HG03280 (cell line): Measurements from ENCODE around the gene NIFK.
A peak's percentile ranks its signal among the peaks of the same experiment; 100 is the strongest.

Source experiments
- ATAC-seq: cut with Tn5 transposase; IDR thresholded peaks from one replicate; pipeline ENCODE4 v1.9.1; 2021; ENCODE audit warnings: mild to moderate bottlenecking, moderate library complexity; ENCODE audit not compliant: unreplicated experiment

Gene NIFK

DNA sequence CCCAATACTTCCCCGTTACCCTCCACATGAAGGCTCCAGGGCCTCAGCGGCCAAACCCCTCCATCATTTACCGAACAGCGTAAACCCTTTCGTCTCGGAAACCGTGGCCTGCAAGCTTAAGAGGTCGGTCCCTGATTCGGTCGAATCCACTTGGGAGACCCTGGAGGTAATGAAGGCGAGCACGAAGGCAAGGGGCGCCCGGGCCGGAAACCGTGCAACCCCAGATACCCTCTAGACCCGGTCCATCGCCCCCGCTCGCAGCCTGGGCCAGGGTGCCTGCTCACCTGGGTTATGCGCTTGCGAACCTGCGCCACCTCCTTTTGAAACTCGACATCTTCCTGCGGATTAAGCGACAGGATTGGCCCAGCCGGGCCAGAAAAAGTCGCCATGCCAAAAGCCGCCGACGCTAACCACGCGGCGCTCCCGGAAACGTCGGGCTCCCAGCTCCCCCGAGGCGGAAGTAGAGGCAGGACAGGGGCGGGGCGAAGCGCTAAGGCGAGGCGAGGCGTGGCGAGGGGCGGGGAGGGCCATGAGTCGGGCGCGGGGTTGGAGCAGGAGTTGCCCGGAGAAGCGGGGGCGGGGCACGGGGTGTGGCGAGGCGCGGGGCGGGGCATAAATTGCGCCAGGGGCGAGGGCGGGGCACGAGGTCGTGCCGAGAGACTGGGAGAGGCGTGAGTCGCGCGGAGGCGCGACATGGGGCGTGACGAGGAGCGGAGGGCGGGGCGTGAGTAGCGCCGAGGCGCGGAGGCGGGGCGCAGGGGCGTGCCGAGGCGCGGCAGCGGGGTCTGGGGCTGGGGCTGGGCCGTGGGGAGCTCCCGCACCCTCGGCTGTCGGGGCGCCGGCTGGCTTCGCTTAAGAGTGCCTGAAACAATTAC, at the start of gene NIFK:
Gene NIFK (minus strand): TSS at position 414 of the 875 bp plus-strand sequence. CDS start 25 bp downstream, at position 389.
- ATAC-seq, result peak; percentile 95

DNA sequence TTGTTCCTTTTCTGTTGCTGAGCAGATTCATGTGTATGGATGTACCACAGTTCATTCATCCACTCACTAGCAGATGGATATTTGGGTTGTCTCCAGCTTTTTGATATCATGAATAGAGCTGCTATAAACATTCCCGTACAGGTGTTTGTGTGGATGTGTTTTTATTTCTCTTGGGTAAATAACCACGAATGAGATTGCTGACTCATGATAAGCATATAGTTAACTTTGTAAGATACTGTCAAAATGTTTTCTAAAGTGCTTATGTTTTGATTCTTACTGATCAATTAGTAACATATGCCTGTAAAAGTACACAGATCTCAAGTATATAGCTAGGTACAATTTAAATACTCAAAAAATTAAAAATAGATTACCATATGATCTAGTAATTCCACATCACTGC, 46.5 kb upstream of the NIFK start:
- ATAC-seq, result no peak

DNA sequence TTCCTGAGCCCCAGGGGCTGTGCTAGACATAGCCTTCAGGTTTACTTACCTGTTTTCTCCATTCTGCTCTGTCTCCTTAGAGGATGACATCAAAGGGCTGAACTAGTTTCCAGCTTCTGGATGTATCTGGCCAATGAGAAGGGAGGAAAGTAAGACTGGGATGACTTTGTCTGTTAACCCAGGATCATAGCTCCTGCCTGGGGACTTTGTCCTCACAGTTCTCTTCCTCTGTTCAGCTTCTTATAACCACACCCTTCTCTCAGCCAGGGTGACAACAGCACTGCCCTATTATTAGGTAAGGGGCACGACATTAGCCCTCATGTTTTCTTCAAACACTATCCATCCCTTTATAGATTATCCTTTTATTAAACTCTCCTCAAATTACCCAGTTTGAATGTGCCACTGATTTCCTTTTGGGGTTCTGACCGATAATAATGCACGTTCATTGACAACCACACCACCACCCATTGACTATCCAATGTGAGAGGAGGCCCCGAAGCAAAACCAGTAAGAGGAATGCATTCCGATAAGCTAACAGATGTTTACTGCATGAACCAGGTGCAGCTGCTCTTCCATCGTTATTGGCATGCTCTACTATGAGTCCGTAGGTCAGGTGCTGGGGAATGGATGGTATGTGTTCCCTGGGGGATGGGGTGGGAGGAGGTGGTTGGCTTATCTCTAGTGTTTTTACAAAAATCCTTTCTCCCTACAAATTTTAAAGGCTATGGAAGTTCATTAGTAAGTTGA, 42.2 kb upstream of the NIFK start:
- ATAC-seq, result no peak

DNA sequence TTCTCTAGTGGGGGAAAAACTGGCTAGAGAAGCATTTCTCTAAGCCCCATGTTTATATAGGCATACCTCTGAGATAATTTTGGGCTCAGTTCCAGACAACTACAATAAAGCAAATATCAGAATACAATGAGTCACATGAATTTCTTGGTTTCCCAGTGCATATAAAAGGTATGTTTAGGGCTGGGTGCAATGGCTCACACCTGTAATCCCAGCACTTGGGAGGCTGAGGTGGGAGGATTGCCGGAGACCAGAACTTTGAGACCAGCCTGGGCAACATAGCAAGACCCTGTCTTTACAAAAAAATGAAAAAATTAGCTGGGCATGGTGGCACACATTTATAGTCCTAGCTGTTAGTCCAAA, 41.0 kb upstream of the NIFK start:
- no peak for ATAC-seq

DNA sequence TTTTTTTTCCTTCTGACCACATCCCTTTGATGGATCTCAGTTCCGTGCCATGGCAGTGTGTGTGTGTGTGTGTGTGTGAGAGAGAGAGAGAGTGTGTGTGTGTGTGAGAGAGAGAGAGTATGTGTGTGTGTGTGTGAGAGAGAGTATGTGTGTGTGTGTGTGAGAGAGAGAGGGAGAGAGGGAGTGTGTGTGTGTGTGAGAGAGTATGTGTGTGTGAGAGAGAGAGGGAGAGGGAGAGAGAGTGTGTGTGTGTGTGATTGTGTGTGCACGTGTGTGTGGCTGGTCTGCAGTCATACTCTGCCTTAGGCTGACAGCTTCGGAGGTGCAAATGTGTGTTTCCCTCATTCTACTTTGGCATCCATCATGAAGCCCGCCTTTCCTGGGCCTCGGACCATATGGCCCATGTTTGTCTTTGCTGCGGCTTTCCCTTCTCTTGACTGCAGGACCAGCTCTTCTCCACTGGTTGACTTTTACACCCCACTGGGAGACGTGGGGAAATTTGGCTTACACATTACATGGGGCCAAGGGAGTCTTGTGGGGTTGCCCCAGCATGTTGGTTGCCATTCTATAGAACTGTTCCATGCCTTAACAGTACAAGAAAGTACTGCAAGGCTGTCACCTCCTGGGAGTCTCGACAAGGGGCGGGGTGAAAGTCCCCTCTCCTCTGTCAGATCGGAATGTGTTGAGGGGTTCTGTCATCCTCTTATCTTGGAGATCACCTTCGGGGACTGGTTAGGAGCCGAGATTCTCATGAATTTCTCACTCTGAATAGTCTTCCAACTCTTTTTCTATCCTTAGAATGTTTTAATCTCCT, 40.4 kb upstream of the NIFK start:
- ATAC-seq, result no peak

DNA sequence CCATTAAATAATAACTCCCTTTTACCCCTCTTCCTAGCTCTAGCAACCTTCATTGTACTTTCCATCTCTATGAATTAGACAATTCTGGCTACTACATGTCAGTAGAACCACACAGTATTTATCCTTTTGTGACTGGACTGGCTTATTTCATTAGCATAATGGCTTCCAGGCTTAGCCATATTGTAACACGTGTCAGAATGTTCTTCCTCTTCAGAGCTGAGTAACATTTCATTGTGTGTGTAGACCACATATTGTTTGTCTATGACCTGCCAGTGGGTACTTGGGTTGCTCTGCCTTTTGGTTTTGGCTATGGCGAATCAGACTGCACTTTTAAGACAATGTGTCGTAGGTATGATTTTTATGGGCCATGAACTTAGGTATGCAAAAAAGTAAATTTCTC, 39.7 kb upstream of the NIFK start:
- ATAC-seq, result no peak

DNA sequence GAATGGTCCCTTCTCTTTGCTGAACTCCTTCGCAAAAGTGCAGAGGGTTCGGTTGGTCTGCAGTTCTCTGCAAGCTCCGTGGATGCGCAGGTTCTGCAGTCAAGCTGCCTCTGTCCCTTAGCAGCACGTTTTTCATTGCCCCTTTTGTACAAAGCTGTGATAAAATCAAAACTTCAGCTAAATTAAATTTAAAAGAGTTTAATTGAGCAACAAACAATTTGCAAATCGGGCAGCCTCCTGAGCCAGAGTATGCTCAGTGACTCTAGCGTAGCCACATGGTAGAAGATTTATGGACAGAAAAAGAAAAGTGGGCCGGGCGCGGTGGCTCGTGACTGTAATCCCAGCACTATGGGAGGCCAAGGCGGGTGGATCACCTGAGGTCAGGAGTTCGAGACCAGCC, 37.6 kb upstream of the NIFK start:
- no peak for ATAC-seq

DNA sequence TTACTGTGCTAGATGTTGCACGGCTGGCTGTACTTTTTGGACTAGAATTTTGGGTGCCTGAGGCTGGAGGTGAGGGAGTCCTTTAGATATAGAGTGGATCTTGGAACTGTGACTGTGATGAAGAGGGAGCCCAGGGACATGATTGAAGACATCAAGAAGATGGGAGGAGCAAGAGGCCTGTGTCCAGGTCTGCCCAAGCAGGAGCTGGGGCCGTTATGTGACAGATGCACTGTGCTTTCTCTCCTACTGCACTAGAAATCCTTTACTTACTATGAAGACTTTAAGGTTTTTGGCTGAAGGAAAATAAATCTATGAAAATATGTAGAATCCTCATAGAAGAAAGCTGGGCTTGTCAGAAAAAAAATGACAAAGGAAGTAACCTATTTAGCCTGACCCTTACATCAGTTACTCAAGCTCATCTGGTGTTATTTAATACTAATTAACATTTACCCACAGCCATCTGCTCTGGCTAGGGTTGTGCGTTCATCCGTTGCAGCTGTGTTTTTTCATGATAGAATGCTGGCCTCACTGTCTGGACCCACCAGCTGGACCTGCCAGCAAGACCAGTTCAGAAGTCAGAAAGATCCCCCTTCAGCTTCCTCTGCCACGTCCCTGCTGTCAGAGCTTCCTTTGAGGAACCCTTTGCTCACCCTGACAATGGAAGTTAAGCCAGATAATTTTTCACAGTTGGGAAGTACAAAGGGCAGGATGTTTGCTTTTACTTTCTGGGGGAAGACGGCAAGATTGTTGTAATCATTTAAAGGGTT, 35.5 kb upstream of the NIFK start:
- ATAC-seq, result no peak

DNA sequence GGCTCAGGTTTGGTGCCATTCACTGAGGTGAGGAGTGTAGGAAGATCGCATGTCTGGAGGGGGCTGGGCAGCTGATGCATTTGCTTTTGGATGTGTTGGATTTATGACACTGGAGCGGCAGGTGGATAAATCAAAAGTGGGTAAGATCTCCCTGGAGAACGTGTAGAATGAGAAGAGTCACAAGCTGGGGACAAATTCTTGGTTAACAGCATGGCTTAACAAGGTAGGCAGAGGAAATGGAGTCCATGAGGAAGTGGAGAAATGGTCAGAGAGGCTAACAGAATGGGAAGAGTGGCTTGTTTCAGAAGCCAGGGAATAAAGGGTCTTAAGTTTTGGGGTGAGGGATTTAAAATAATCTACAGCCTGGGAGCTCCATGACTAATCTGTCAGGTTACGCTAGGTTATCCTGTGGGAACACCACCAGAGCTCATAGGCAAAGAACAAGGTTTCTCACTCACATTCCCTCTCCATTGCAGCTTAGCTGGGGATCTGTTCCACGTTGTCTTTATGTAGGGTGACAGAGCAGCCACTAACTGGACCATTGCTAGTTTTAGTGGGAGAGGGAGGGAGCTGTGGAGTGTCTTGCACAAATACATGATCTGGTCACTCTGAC, 31.6 kb upstream of the NIFK start:
- no peak for ATAC-seq

DNA sequence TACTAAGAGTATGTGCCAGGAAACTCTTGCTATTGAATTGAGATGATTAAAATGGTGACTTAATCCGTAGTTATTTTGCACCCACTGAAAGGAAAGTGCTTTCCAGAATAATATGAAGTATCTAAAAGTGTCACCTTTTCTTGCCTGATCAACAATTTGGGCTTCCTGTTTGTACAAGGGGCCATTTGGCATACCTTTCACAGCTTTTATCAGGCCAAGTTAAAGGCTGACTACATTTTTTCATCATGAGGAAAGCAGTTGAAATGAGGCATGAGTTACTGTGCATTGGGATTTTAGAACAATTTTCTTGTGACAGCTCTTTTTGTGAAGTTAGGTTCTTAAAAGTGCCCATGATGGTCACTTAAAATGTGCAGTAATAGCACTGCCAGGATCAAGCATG, 29.9 kb upstream of the NIFK start:
- ATAC-seq, result no peak

DNA sequence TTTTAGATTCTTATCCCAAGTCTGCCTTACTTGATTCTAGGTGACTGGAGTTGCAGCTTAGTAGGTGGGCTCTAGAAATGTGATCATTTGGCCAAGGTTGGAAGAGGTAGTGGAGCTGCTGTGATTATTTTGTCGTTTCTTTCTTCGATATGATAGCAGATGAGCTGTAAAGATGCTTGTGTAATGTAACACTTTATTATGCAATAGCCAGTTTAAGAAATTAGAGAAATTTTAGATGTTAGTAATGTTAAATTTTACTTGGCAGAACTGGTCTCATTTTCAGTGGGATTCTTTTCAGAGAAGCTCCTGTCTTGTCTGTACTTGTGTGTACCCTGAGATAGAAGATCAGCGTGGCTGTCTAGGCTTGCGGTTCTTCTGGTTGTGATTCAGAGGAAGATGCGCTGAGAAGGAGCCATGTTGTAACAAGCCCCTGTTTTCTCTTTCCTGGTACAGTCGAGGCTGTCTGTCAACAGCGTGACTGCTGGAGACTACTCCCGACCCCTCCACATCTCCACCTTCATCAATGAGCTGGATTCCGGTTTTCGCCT, 28.1 kb upstream of the NIFK start:
- no peak for ATAC-seq

DNA sequence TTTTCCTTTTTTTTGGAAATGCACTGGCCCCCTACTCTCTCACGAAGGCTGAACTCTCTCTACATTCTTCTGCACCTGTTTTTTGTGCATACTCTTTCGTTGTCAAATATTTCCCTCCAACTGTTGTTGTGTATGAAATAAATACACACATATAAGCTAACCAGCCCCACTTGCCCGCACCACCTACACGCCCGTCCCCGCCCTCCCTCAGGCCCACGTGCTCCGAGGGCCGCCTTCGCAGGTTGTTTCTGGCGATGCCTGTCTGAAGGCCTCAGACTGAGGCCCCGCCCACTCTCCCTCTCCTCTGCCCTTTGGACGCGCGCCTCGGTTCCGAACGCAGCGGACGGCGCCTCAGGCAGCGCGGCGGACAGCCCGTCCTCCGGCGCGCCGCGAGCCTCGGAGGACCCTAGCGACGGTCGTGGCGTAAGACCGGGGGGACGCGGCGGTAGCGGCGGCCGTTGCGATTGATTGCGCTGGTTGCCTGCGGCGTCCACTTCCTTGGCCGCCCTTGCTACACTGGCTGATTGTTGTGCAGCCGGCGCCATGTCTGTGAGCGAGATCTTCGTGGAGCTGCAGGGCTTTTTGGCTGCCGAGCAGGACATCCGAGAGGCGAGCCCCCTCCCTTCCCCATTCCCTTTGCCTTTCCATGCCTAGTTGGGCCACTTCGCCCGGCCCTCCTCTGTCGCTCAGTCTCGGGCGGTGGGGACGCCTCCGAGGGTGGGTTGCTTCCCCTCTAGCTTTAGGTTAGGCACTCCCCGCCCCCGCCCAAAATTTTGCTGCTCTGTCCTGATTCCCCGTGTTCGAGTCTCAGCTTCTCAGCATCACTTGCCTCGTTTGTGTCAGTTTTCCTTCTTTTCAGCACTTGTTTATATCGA, 18.8 kb upstream of the NIFK start, which contains the start of gene TSN:
Gene TSN (plus strand): TSS at position 415 of the 875 bp plus-strand sequence. CDS start 129 bp downstream, at position 544.
- peak; percentile 100 for ATAC-seq

DNA sequence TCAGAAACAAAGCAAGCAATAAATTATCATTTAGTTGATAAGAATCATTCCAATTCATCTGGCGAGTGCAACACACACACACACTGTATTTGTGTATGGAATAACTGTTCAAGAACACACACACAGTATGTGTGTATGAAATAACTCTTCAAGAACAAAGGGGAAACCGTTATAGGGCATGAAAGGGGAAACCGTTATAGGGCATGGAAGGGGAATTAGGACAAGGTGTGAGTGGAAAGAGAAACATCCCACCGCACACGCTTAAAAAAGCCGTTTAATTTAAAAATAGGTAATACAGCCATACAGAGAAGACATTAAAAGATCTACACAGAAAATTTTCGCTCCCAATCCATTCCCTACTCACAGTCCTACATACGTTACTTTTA, 18.2 kb upstream of the NIFK start:
- ATAC-seq, result no peak

DNA sequence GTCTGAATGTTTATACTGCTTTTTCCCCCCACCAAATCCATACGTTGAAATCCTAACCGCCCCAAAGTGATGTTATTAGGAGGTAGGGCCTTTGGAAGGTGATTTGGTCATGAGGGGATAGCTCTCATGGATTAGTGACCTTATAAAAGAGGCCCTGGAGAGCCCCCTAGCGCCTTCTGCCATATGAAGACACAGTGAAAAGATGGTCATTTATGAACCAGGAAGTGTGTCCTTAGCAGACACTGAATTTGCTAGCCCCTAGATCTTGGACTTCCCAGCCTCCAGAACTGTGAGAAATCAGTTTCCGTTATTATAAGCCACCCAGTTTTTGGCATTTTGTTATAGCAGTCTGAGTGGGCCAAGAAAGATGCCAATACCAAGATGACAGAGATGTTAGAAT, 11.5 kb upstream of the NIFK start:
- ATAC-seq, result no peak

DNA sequence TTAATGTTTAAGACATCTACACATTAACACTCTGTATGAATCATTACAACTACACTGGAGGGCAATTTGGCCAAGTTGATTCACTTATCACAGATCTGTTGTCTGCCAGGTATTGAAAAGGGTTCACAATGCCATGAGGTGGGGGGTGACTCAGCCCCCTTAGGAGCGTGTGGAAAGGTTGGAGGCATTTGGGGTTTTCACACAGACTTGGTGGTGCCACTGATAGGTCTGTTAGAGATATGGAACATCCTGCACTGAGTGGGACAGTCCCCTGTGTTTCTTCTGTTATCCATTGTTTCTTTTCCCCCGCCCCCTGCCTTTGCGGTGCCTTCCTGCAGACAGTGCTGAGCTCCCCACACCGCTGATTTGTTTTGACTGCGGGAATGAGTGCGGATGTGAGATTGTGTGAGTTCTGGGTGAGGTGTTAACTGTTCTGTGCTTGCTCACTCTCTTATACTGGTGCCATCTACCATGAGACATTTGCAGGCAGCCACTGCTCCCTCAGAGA, 9.4 kb upstream of the NIFK start:
- no peak for ATAC-seq

DNA sequence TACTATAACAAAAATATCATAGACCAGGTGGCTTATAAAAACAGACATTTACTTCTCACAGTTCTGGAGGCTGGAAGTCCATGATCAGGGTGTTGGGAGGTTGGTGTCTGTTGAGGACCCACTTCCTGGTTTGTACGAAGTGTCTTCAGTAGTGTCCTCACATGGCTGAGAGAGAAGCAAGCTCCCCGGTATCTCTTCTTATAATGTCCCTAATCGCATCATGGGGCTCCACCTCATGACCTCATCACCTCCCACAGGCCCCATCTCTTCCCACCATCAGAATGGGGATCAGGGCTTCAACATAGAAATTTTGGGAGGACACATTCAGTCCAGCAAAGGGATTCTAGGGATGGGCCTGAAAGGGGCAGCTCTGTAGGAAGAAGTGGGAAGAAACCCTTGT, 4.8 kb upstream of the NIFK start:
- no peak for ATAC-seq

DNA sequence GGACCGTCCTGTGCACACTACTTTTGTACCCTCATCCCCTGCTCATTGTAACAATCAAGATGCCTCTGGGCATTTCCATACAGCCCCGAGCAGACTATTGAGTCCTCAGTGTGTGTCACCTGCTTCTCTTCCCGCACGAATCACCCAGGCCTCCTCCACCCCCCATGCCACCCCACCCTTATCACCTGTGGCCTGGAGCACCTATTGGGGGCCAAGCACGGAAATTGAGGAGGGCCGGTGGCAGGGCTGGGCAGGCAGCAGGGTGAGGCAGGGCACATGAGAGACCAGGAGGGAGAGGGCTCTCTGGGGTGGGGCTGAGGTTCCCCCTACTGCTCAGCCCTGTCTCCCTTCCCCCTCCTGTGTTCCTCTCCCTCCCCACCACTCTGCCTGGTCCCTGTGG, 4.3 kb upstream of the NIFK start:
- ATAC-seq, result no peak

DNA sequence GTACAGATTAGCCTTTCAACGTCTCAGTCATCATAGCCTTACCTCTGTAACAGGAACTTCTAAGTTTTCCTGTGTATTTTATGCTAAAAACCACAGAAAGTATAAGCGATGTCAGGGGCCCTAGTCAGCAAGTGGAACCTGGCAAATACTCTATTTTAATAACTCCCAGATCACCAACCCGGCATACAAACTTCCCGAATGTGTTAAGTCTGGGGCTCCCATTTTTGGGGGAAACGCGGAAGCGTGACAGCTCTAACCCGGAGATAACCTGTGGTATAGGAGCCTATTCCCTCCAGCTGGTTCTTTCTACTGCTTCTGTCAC, 574 bp downstream of the NIFK start:
- ATAC-seq, result no peak

DNA sequence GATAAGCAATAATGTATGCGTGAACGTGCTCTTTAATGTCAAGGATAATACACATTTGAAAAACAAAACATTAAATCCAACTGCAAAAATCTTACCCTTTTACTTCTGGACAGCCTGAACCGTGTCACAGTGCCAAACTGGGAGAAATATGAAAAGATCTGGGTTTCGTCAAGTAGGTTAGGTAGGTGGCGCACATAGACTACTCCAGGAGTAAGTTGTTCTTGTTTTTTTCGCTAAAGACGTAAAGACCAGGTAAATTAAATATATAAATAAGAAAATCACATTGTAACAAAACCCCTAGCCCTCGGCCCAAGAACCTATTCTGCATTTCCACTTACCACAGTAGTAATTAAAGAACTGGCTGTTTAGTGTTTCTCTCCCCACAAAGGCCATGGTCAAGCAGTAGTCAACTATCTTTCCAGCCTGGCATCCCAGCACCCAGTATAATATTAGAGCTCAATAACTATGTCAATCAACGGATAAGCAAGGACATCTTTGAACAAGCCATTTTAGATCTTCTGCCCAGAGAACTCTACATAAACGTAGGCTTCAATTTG, 1.1 kb downstream of the NIFK start:
- no peak for ATAC-seq
